Measurements from ENCODE around the gene PPP1R16B. TPM values are rescaled to one million over a fixed set of nuclear protein-coding genes. Genes with fewer than 3 reads are reported as not detected.

The PPP1R16B gene
- total and polyA plus RNA-seq, 2 experiments from 2014 or later, result 0.15 TPM; not detected in 1

GRCh38 chr20:38900606-38901005 is 95.1 kb downstream of the PPP1R16B start:
- Histone ChIP-seq H3K27me3 (peaks cover 4% of the 10 kb centered on the region), H3K36me3 (no peaks in the 10 kb centered on the region), H3K27ac (no peak overlapping the region), H3K4me3 (no peak overlapping the region), H3K9me3 (ENCODE audit: low read depth) (no peaks in the 10 kb centered on the region), H3K4me1 (ENCODE audit: low read depth) (no peaks in the 10 kb centered on the region)
- no peak for TF ChIP-seq CTCF (IDR thresholded peaks at IDR 0.05; ENCODE audit: low read depth, low read length)
- no peak for DNase-seq (ENCODE audit: low read depth in 1 of 2, low spot score in 1 of 2)

- Histone ChIP-seq H3K4me1 (ENCODE audit: low read depth) (no peaks in the 10 kb centered on the region), H3K27ac (no peak overlapping the region), H3K36me3 (no peaks in the 10 kb centered on the region), H3K27me3 (no peaks in the 10 kb centered on the region), H3K9me3 (ENCODE audit: low read depth) (no peaks in the 10 kb centered on the region), H3K4me3 (no peak overlapping the region)
- TF ChIP-seq CTCF (IDR thresholded peaks at IDR 0.05; ENCODE audit: low read depth, low read length), result no peak
- DNase-seq (ENCODE audit: low read depth in 1 of 2, low spot score in 1 of 2), result no peak
Observed at GRCh38 chr20:38902601-38903000, 97.1 kb downstream of the PPP1R16B start.

- Histone ChIP-seq H3K9me3 (ENCODE audit: low read depth) (no peaks in the 10 kb centered on the region), H3K27ac (no peak overlapping the region), H3K4me3 (no peak overlapping the region), H3K27me3 (no peaks in the 10 kb centered on the region), H3K4me1 (ENCODE audit: low read depth) (no peaks in the 10 kb centered on the region), H3K36me3 (no peaks in the 10 kb centered on the region)
- no peak for DNase-seq (ENCODE audit: low read depth in 1 of 2, low spot score in 1 of 2)
- no peak for TF ChIP-seq CTCF (IDR thresholded peaks at IDR 0.05; ENCODE audit: low read depth, low read length)
Observed at GRCh38 chr20:38903335-38903734, 97.8 kb downstream of the PPP1R16B start.

GRCh38 chr20:38905375-38905774 is 99.9 kb downstream of the PPP1R16B start:
- Histone ChIP-seq H3K4me1 (ENCODE audit: low read depth) (no peaks in the 10 kb centered on the region), H3K4me3 (no peak overlapping the region), H3K27ac (no peak overlapping the region), H3K36me3 (no peaks in the 10 kb centered on the region), H3K9me3 (ENCODE audit: low read depth) (no peaks in the 10 kb centered on the region), H3K27me3 (no peaks in the 10 kb centered on the region)
- no peak for DNase-seq (ENCODE audit: low read depth in 1 of 2, low spot score in 1 of 2)
- TF ChIP-seq CTCF (IDR thresholded peaks at IDR 0.05; ENCODE audit: low read depth, low read length), result no peak

GRCh38 chr20:38907918-38908677 is 102.6 kb downstream of the PPP1R16B start:
- no peaks in the 10 kb centered on the region for H3K4me1 ChIP-seq (ENCODE audit: low read depth)
- no peaks in the 10 kb centered on the region for H3K9me3 ChIP-seq (ENCODE audit: low read depth)
- no peaks in the 10 kb centered on the region for H3K36me3 ChIP-seq
- TF ChIP-seq CTCF (IDR thresholded peaks at IDR 0.05; ENCODE audit: low read depth, low read length), result no peak
- H3K27me3 ChIP-seq, result no peaks in the 10 kb centered on the region
- H3K4me3 ChIP-seq, result no peak overlapping the region
- no peak for DNase-seq (ENCODE audit: low read depth in 1 of 2, low spot score in 1 of 2)
- H3K27ac ChIP-seq, result no peak overlapping the region

All from cardiac muscle cell (in vitro differentiated cells and primary cell).